ENCODE measurements around the gene CD109. TPM values are rescaled to one million over a fixed set of nuclear protein-coding genes. Genes with fewer than 3 reads are reported as not detected.

Gene CD109
- total RNA-seq, 6 experiments from 2014 or later: 32.5 to 56.3 (median 48.9) TPM

- Mint-ChIP-seq H3K4me3 (no peak overlapping the region), H3K36me3 (ENCODE audit: low read depth) (peaks cover 54% of the 10 kb centered on the region), H3K27me3 (ENCODE audit: insufficient read depth) (no peaks in the 10 kb centered on the region), H3K4me1 (ENCODE audit: low read depth) (peaks cover 33% of the 10 kb centered on the region), H3K9me3 (no peaks in the 10 kb centered on the region), H3K27ac (no peak overlapping the region)
- DNase-seq: no peak
- TF ChIP-seq CTCF (IDR thresholded peaks at IDR 0.05): no peak
Measured at GRCh38 chr6:73792738-73793137, 96.7 kb downstream of the CD109 start.

- Mint-ChIP-seq H3K27me3 (ENCODE audit: insufficient read depth) (no peaks in the 10 kb centered on the region), H3K36me3 (ENCODE audit: low read depth) (peaks cover 44% of the 10 kb centered on the region), H3K4me1 (ENCODE audit: low read depth) (peaks cover 44% of the 10 kb centered on the region), H3K27ac (peak overlapping the region; percentile 46), H3K9me3 (no peaks in the 10 kb centered on the region), H3K4me3 (no peak overlapping the region)
- no peak for DNase-seq
- TF ChIP-seq CTCF (IDR thresholded peaks at IDR 0.05): no peak
Measured at GRCh38 chr6:73796881-73797280, 100.9 kb downstream of the CD109 start.

- DNase-seq: no peak
- no peak overlapping the region for H3K4me3 Mint-ChIP-seq
- peak overlapping the region; percentile 65; the same call in 1 of the 2 replicates for H3K27ac Mint-ChIP-seq
- H3K27me3 Mint-ChIP-seq (ENCODE audit: insufficient read depth): no peaks in the 10 kb centered on the region
- peaks cover 38% of the 10 kb centered on the region for H3K36me3 Mint-ChIP-seq (ENCODE audit: low read depth)
- H3K9me3 Mint-ChIP-seq: no peaks in the 10 kb centered on the region
- no peak for TF ChIP-seq CTCF (IDR thresholded peaks at IDR 0.05)
- H3K4me1 Mint-ChIP-seq (ENCODE audit: low read depth): peaks cover 54% of the 10 kb centered on the region
Measured at GRCh38 chr6:73797861-73798260, 101.9 kb downstream of the CD109 start.

- Mint-ChIP-seq H3K9me3 (no peaks in the 10 kb centered on the region), H3K4me3 (no peak overlapping the region), H3K36me3 (ENCODE audit: low read depth) (peaks cover 34% of the 10 kb centered on the region), H3K27me3 (ENCODE audit: insufficient read depth) (no peaks in the 10 kb centered on the region), H3K27ac (peak overlapping the region; percentile 65), H3K4me1 (ENCODE audit: low read depth) (peaks cover 61% of the 10 kb centered on the region)
- TF ChIP-seq CTCF (IDR thresholded peaks at IDR 0.05): peak; percentile 72
- DNase-seq: peak; percentile 91
Measured at GRCh38 chr6:73798592-73798991, 102.6 kb downstream of the CD109 start.

DNA sequence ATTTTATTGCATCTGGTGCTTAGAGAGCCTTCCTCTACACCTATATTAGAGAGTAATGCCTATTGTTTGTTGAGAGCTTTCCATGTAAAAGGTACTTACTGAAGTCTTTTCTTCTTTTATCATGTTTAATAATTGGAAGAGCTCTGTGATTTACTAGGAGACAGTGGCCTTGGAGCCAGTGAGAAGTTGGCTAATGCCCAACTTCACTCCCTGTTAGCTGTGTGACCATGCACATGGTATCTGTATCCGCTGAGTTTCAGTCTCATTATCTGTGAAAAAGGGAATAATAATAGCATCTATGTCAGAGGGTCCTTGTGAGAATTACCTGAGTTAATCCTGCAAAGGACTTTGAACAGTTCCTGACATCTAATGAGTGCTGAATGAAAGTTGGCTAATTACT lies 105.0 kb downstream of the CD109 start:
- H3K27me3 Mint-ChIP-seq (ENCODE audit: insufficient read depth): no peaks in the 10 kb centered on the region
- H3K4me3 Mint-ChIP-seq: no peak overlapping the region
- no peaks in the 10 kb centered on the region for H3K9me3 Mint-ChIP-seq
- H3K27ac Mint-ChIP-seq: no peak overlapping the region; the same call in 1 of the 2 replicates
- DNase-seq: no peak
- H3K4me1 Mint-ChIP-seq (ENCODE audit: low read depth): peaks cover 75% of the 10 kb centered on the region
- H3K36me3 Mint-ChIP-seq (ENCODE audit: low read depth): peaks cover 35% of the 10 kb centered on the region
- TF ChIP-seq CTCF (IDR thresholded peaks at IDR 0.05): no peak
